SHP77 treated with DMSO at 0.1 percent for 48 hours (cell line): ENCODE data around the gene WDR46.

Experiments used
- DNase-seq: peaks from one replicate; lab custom pipeline; 2025; lab: John Stamatoyannopoulos, UW

The WDR46 gene

GRCh38 chr6:33288921-33289783 is at the start of gene WDR46, which contains the start of gene PFDN6:
Gene WDR46 (minus strand): TSS chr6:33289239. CDS start chr6:33289170, 69 bp downstream.
Gene PFDN6 (plus strand): TSS chr6:33289601. CDS start chr6:33289857, 256 bp downstream.
- peak; percentile 95 for DNase-seq

GRCh38 chr6:33336495-33336894 is 47.5 kb upstream of the WDR46 start:
- no peak for DNase-seq

- DNase-seq = no peak
Measured at GRCh38 chr6:33335916-33336315, 46.9 kb upstream of the WDR46 start.

- DNase-seq = no peak
Measured at GRCh38 chr6:33333666-33334065, 44.6 kb upstream of the WDR46 start.

- no peak for DNase-seq
Measured at GRCh38 chr6:33330736-33331135, 41.7 kb upstream of the WDR46 start.

- DNase-seq = no peak
Measured at GRCh38 chr6:33329058-33329457, 40.0 kb upstream of the WDR46 start.

GRCh38 chr6:33324125-33324524 is 35.1 kb upstream of the WDR46 start:
- no peak for DNase-seq

GRCh38 chr6:33323623-33323948 is 34.5 kb upstream of the WDR46 start:
- DNase-seq = peak; percentile 63

GRCh38 chr6:33321227-33321626 is 32.2 kb upstream of the WDR46 start:
- DNase-seq = no peak

- no peak for DNase-seq
Measured at GRCh38 chr6:33320315-33321181, 31.5 kb upstream of the WDR46 start.

- no peak for DNase-seq
Measured at GRCh38 chr6:33319939-33320314, 30.9 kb upstream of the WDR46 start.

- no peak for DNase-seq
Measured at GRCh38 chr6:33318426-33319073, 29.5 kb upstream of the WDR46 start.

GRCh38 chr6:33317669-33318425 is 28.8 kb upstream of the WDR46 start, which contains the start of gene ZBTB22:
Gene ZBTB22 (minus strand): TSS chr6:33317744. CDS start chr6:33316916, 828 bp downstream.
- peak; percentile 87 for DNase-seq

GRCh38 chr6:33317419-33317668 is 28.3 kb upstream of the WDR46 start:
- no peak for DNase-seq

GRCh38 chr6:33316603-33317418 is 27.8 kb upstream of the WDR46 start:
- DNase-seq = peak; percentile 9

- no peak for DNase-seq
Measured at GRCh38 chr6:33315793-33316602, 27.0 kb upstream of the WDR46 start.

GRCh38 chr6:33314943-33315792 is 26.1 kb upstream of the WDR46 start:
- no peak for DNase-seq

- DNase-seq = no peak
Measured at GRCh38 chr6:33314515-33314942, 25.5 kb upstream of the WDR46 start.
